ENCODE measurements around the gene GCN1. TPM values are rescaled to one million over a fixed set of nuclear protein-coding genes. Genes with fewer than 3 reads are reported as not detected.
A peak's percentile ranks its signal among the peaks of the same experiment; 100 is the strongest.
"Not testable (repeated sequence)": the region's sequence is repeated elsewhere in the genome, so short reads cannot be mapped to it uniquely, and the experiment has no call there.

The GCN1 gene
- total RNA-seq, 6 experiments from 2014 or later = 76.5 to 102 (median 83.1) TPM

DNA sequence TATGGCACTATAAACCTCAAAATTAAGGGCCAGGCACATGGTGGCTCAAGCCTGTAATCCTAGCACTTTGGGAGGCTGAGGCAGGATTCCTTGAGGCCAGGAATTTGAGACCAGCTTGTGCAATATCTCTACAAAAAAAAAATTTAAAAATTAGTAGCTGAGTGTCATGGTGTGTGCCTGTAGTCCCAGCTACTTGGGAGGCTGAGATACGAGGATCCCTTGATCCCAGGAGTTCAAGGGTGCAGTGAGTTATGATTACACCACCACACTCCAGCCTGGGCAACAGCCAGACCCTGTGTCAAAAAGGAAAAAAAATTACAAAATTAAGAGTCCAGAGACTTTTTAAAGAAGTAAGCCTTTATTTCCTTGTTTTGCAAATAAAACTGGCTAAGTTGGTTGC, 1.8 kb upstream of the GCN1 start:
- H3K4me3 Mint-ChIP-seq = no peak overlapping the region
- no peak for DNase-seq

DNA sequence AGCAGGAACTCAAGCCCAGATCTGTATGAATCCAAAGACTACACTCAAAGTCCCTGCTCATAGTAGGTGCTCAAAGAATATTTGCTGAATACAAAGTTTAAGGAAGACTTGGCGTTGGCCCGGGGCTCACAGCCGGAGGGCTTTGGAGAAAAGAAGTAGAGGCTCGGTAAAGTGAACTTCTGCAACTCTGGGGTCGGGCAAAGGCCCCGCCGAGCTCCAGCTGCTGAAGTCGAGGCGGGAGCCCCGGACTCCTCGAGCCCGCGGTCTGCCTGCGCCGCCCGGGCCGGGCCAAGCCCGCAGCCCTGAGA, 335 bp downstream of the GCN1 start:
- H3K27me3 Mint-ChIP-seq (ENCODE audit: insufficient read depth) = peaks cover 13% of the 10 kb centered on the region
- H3K27ac Mint-ChIP-seq = peak overlapping the region; percentile 84
- H3K36me3 Mint-ChIP-seq (ENCODE audit: low read depth) = peaks cover 40% of the 10 kb centered on the region
- TF ChIP-seq, protein P1, sequence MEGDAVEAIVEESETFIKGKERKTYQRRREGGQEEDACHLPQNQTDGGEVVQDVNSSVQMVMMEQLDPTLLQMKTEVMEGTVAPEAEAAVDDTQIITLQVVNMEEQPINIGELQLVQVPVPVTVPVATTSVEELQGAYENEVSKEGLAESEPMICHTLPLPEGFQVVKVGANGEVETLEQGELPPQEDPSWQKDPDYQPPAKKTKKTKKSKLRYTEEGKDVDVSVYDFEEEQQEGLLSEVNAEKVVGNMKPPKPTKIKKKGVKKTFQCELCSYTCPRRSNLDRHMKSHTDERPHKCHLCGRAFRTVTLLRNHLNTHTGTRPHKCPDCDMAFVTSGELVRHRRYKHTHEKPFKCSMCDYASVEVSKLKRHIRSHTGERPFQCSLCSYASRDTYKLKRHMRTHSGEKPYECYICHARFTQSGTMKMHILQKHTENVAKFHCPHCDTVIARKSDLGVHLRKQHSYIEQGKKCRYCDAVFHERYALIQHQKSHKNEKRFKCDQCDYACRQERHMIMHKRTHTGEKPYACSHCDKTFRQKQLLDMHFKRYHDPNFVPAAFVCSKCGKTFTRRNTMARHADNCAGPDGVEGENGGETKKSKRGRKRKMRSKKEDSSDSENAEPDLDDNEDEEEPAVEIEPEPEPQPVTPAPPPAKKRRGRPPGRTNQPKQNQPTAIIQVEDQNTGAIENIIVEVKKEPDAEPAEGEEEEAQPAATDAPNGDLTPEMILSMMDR (IDR thresholded peaks at IDR 0.05) = no peak
- no peak for DNase-seq
- peak overlapping the region; percentile 93 for H3K4me3 Mint-ChIP-seq
- peaks cover 48% of the 10 kb centered on the region for H3K4me1 Mint-ChIP-seq (ENCODE audit: low read depth)
- H3K9me3 Mint-ChIP-seq = peaks cover 1% of the 10 kb centered on the region; the same call in 1 of the 2 replicates

More for the DNA sequence above, 1.8 kb upstream of the GCN1 start:
- TF ChIP-seq, protein P1 (IDR thresholded peaks at IDR 0.05) = no peak
- peaks cover 29% of the 10 kb centered on the region for H3K27me3 Mint-ChIP-seq (ENCODE audit: insufficient read depth)
- H3K36me3 Mint-ChIP-seq (ENCODE audit: low read depth) = peaks cover 53% of the 10 kb centered on the region
- H3K27ac Mint-ChIP-seq = peak overlapping the region; percentile 97
- peaks cover 55% of the 10 kb centered on the region for H3K4me1 Mint-ChIP-seq (ENCODE audit: low read depth)
- H3K9me3 Mint-ChIP-seq = peaks cover 16% of the 10 kb centered on the region

DNA sequence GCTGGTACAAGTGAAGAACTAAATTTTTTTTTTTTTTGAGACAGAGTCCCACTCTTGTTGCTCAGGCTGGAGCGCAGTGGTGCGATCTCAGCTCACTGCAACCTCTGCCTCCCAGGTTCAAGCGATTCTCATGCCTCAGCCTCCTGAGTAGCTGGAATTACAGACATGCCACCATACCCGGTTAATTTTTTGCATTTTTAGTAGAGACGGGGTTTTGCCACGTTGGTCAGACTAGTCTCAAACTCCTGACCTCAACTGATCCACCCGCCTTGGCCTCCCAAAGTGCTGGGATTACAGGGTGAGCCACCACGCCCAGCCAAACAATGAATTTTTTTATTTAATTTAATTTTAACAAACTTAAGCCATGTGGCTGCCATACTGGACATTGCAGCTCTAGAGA, 1.2 kb downstream of the GCN1 start:
- Mint-ChIP-seq H3K27ac (peak overlapping the region; percentile 84), H3K4me1 (ENCODE audit: low read depth) (peaks cover 39% of the 10 kb centered on the region), H3K4me3 (peak overlapping the region; percentile 93), H3K36me3 (ENCODE audit: low read depth) (peaks cover 32% of the 10 kb centered on the region)
- DNase-seq; H3K9me3 Mint-ChIP-seq; H3K27me3 Mint-ChIP-seq (ENCODE audit: insufficient read depth): not testable (repeated sequence)

DNA sequence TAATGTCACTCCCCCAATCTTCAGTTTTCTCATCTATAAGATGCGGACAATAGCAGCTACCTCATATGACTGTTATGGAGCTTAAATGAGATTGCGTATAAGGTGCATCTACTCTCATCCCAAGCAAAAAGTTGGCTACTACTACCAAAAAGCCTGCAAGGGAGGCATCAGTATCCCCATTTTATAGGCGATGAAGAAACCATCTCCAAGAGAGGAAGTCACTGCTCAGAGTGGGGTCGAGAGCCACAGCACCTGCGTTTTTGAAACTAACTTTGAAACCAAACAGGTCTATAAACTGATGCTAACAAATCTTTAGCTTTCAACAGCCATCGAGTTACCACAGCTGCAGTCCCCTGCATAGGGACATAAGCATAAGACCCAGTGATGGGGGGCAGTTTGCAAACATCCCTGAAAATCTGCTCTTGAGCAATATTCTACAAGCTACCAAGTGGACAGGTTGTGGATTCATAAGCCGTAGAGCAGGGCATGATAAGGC, 3.5 kb downstream of the GCN1 start:
- peaks cover 22% of the 10 kb centered on the region for H3K4me1 Mint-ChIP-seq (ENCODE audit: low read depth)
- TF ChIP-seq, protein P1 (IDR thresholded peaks at IDR 0.05) = no peak
- H3K36me3 Mint-ChIP-seq (ENCODE audit: low read depth) = peaks cover 25% of the 10 kb centered on the region
- no peak for DNase-seq
- H3K27ac Mint-ChIP-seq = no peak overlapping the region
- no peak overlapping the region for H3K4me3 Mint-ChIP-seq
- H3K27me3 Mint-ChIP-seq (ENCODE audit: insufficient read depth) = peaks cover 12% of the 10 kb centered on the region
- no peaks in the 10 kb centered on the region for H3K9me3 Mint-ChIP-seq

DNA sequence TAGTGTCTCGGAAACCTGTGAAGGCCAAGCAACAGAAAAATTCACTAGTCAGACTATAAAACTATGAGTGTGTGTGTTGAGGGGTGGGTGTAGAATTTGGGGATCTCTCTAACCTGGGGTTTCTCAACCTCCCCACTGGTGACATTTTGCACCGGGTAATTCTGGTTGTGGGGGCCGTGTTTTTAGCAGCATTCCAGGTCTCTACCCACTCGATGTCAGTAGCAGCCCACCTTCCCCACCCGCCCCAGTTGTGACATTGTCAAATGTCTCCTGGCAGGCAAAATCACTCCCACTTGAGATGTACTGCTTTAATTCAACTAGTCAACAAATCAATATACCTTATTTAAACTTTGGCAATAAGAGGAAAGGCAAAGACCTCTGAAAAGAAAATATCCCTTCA, 4.1 kb downstream of the GCN1 start:
- TF ChIP-seq, protein P1 (IDR thresholded peaks at IDR 0.05) = no peak
- Mint-ChIP-seq H3K27me3 (ENCODE audit: insufficient read depth) (peaks cover 12% of the 10 kb centered on the region), H3K36me3 (ENCODE audit: low read depth) (peaks cover 25% of the 10 kb centered on the region), H3K4me1 (ENCODE audit: low read depth) (peaks cover 21% of the 10 kb centered on the region), H3K27ac (no peak overlapping the region), H3K4me3 (no peak overlapping the region), H3K9me3 (no peaks in the 10 kb centered on the region)
- DNase-seq = no peak

DNA sequence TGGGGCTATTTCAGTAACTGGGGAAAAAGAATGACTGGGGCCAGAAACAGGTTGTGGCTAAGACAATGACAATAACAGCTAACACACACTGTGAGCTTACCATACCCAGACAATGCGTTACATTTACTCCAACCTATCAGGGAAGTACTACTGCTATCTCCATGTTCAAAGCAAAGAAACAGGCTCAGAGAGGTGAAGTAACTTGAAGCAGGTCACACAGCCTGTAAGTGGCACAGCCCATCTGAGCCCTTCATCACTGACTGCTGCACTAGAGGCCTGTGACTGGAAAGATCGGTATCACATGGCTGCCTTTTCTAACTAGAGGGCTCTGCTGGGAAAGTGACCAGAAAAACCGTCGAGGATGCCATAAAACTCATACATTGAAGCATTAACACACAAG, 7.9 kb downstream of the GCN1 start:
- Mint-ChIP-seq H3K27me3 (ENCODE audit: insufficient read depth) (0 out of 2 replicates have a peak, but pooled peaks cover 2% of the 10 kb centered on the region), H3K9me3 (no peaks in the 10 kb centered on the region), H3K4me1 (ENCODE audit: low read depth) (peaks cover 33% of the 10 kb centered on the region), H3K4me3 (no peak overlapping the region), H3K36me3 (ENCODE audit: low read depth) (peaks cover 43% of the 10 kb centered on the region), H3K27ac (no peak overlapping the region)
- TF ChIP-seq, protein P1 (IDR thresholded peaks at IDR 0.05) = no peak
- DNase-seq = no peak
